Kidney epithelial cell (primary cell): Measurements from ENCODE around the gene MUC16. TPM values are rescaled to one million over a fixed set of nuclear protein-coding genes. Genes with fewer than 3 reads are reported as not detected.

Source experiments
- DNase-seq: peaks from one replicate; pipeline ENCODE4 v3.0.0-alpha.2; 2010; ENCODE audit warnings: low read depth
- H3K27me3 ChIP-seq: 2 replicates; pipeline ENCODE4 v1.6.0; 2011; ENCODE audit warnings: low read length; ENCODE audit not compliant: control insufficient read depth, insufficient read depth
- H3K36me3 ChIP-seq: 2 replicates; pipeline ENCODE4 v1.5.1; 2011; ENCODE audit warnings: low read length; ENCODE audit not compliant: control insufficient read depth, insufficient read depth
- H3K4me3 ChIP-seq: 2 replicates; pipeline ENCODE4 v1.5.1; 2011; ENCODE audit warnings: low read depth, mild to moderate bottlenecking, control low read depth, low read length
- CTCF ChIP-seq: IDR thresholded peaks from 2 replicates; pipeline ENCODE4 v1.5.1; 2011; ENCODE audit warnings: mild to moderate bottlenecking, moderate library complexity, low read length, control low read depth, inconsistent platforms; ENCODE audit not compliant: insufficient read depth, poor library complexity, severe bottlenecking
- total RNA-seq: library from RNA; depleted of rRNA; stranded (reverse); fragments of >200 nt; gene quantifications from 2 replicates; pipeline ENCODE4 v1.2.3, GENCODE V29; 2015

MUC16 gene
- total RNA-seq, 1 donor from 2014 or later: 0.50 TPM

GRCh38 chr19:8986296-8986695 is 23.9 kb downstream of the MUC16 start:
- TF ChIP-seq CTCF: no peak
- Histone ChIP-seq H3K4me3 (no peak overlapping the region), H3K27me3 (no peaks in the 10 kb centered on the region), H3K36me3 (no peaks in the 10 kb centered on the region)
- no peak for DNase-seq

- H3K4me3 ChIP-seq: no peak overlapping the region
- no peak for DNase-seq
- no peak for TF ChIP-seq CTCF
- no peaks in the 10 kb centered on the region for H3K36me3 ChIP-seq
- H3K27me3 ChIP-seq: no peaks in the 10 kb centered on the region
Observed at GRCh38 chr19:8973501-8974091, 36.6 kb downstream of the MUC16 start.

- Histone ChIP-seq H3K27me3 (no peaks in the 10 kb centered on the region), H3K36me3 (no peaks in the 10 kb centered on the region), H3K4me3 (no peak overlapping the region)
- DNase-seq: no peak
- no peak for TF ChIP-seq CTCF
Observed at GRCh38 chr19:8965887-8966286, 44.3 kb downstream of the MUC16 start.

Other genes with a start within 250 kb of the MUC16 start
- gene ZNF558, start 178.1 kb downstream of the MUC16 start, total RNA-seq: 26.4 and 30.3 TPM in 2 replicates
- gene MBD3L1, start 178.0 kb downstream of the MUC16 start, total RNA-seq: not detected in 2 replicates
- not detected in 2 replicates for gene OR1M1, start 76.7 kb upstream of the MUC16 start, total RNA-seq
- not detected in 2 replicates for gene OR7G2, start 97.1 kb upstream of the MUC16 start, total RNA-seq
- gene OR7G1, start 105.4 kb upstream of the MUC16 start, total RNA-seq: not detected in 2 replicates
- gene OR7G3, start 116.5 kb upstream of the MUC16 start, total RNA-seq: not detected in 2 replicates
- 21.3 and 22.9 TPM in 2 replicates for gene ZNF317, start 130.0 kb upstream of the MUC16 start, total RNA-seq
- 0.41 TPM in 1 of 2 replicates, not detected in the other for gene OR7D2, start 168.6 kb upstream of the MUC16 start, total RNA-seq
- gene OR7D4, start 209.2 kb upstream of the MUC16 start, total RNA-seq: not detected in 2 replicates
- gene OR7E24, start 240.5 kb upstream of the MUC16 start, total RNA-seq: not detected in 2 replicates